Karpas-422 (cell line): ENCODE data around the gene TMEM100. TPM values are rescaled to one million over a fixed set of nuclear protein-coding genes. Genes with fewer than 3 reads are reported as not detected.

Source experiments
- DNase-seq: peaks from one replicate; pipeline ENCODE4 v3.0.0-alpha.2; 2015
- H2AFZ ChIP-seq: fragments of 200-600 bp; sonication (generic); 2 replicates; pipeline ENCODE4 v1.6.1; 2014; ENCODE audit warnings: antibody characterized with exemption, low read length, mixed read lengths
- H3K27ac ChIP-seq: fragments of 200-600 bp; sonication (generic); 2 replicates; pipeline ENCODE4 v1.5.1; 2014; ENCODE audit warnings: mild to moderate bottlenecking, low read length, moderate library complexity
- H3K27me3 ChIP-seq: fragments of 200-600 bp; sonication (generic); 2 replicates; pipeline ENCODE4 v1.6.1; 2014; ENCODE audit warnings: low read length, mixed read lengths
- H3K36me3 ChIP-seq: fragments of 200-600 bp; sonication (generic); 2 replicates; pipeline ENCODE4 v1.6.1; 2014; ENCODE audit warnings: low read length, mixed read lengths; ENCODE audit not compliant: insufficient read depth
- H3K4me1 ChIP-seq: fragments of 200-600 bp; sonication (generic); 2 replicates; pipeline ENCODE4 v1.6.1; 2014; ENCODE audit warnings: mild to moderate bottlenecking, low read length, mixed read lengths
- H3K4me2 ChIP-seq: fragments of 200-600 bp; sonication (generic); 2 replicates; pipeline ENCODE4 v1.6.1; 2014; ENCODE audit warnings: low read length, low read depth, mild to moderate bottlenecking; ENCODE audit not compliant: poor library complexity, severe bottlenecking
- H3K4me3 ChIP-seq: fragments of 200-600 bp; sonication (generic); 2 replicates; pipeline ENCODE4 v1.5.1; 2014; ENCODE audit warnings: mild to moderate bottlenecking, antibody characterized with exemption, low read length, mixed read lengths
- H3K79me2 ChIP-seq: fragments of 200-600 bp; sonication (generic); 2 replicates; pipeline ENCODE4 v1.6.1; 2014; ENCODE audit warnings: mild to moderate bottlenecking, low read length, mixed read lengths
- H3K9ac ChIP-seq: fragments of 200-600 bp; sonication (generic); 2 replicates; pipeline ENCODE4 v1.6.0; 2014; ENCODE audit warnings: low read length
- H3K9me2 ChIP-seq: fragments of 200-600 bp; sonication (generic), shearing (Covaris generic); replicated peaks from 2 replicates; pipeline ENCODE4 v1.6.0; 2014; ENCODE audit warnings: mild to moderate bottlenecking, low read length, moderate library complexity; ENCODE audit not compliant: insufficient read depth
- H3K9me3 ChIP-seq: fragments of 300-700, 200-600 bp; sonication (generic); 2 replicates; pipeline ENCODE4 v1.6.1; 2014; ENCODE audit warnings: low read length, mixed read lengths
- H4K20me1 ChIP-seq: fragments of 200-600 bp; sonication (generic); 2 replicates; pipeline ENCODE4 v1.6.1; 2014; ENCODE audit warnings: mild to moderate bottlenecking, antibody characterized with exemption, low read length, low read depth; ENCODE audit not compliant: insufficient read depth
- total RNA-seq: library from RNA; depleted of rRNA; stranded (reverse); fragments of >200 nt; shearing (Covaris generic); gene quantifications from 2 replicates; pipeline ENCODE4 v1.2.3, GENCODE V29; 2014; ENCODE audit warnings: low replicate concordance

The TMEM100 gene
- total RNA-seq, 1 experiment from 2014 or later, result 1.1 TPM

- Histone ChIP-seq H3K27ac (no peak overlapping the region), H2AFZ (no peak overlapping the region)
These were observed 18.1 kb upstream of the TMEM100 start for GRCh38 chr17:55740511-55741355.

GRCh38 chr17:55737976-55738501 lies 15.4 kb upstream of the TMEM100 start:
- Histone ChIP-seq H4K20me1 (no peaks in the 10 kb centered on the region), H3K79me2 (no peaks in the 10 kb centered on the region), H3K9ac (no peak overlapping the region), H3K4me2 (peak overlapping the region; percentile 38), H3K4me3 (no peak overlapping the region), H3K27me3 (no peaks in the 10 kb centered on the region), H3K4me1 (peaks cover 34% of the 10 kb centered on the region), H3K9me3 (no peaks in the 10 kb centered on the region), H3K27ac (no peak overlapping the region), H3K36me3 (no peaks in the 10 kb centered on the region), H3K9me2 (no peaks in the 10 kb centered on the region), H2AFZ (peak overlapping the region; percentile 32; the same call in 1 of the 2 replicates)
- DNase-seq, result no peak

More at GRCh38 chr17:55740511-55741355, 18.1 kb upstream of the TMEM100 start:
- no peaks in the 10 kb centered on the region for H3K27me3 ChIP-seq
- H3K36me3 ChIP-seq, result no peaks in the 10 kb centered on the region
- no peak for DNase-seq
- peaks cover 28% of the 10 kb centered on the region for H3K4me1 ChIP-seq
- H4K20me1 ChIP-seq, result no peaks in the 10 kb centered on the region
- H3K9me2 ChIP-seq, result no peaks in the 10 kb centered on the region
- no peak overlapping the region for H3K4me2 ChIP-seq
- H3K9ac ChIP-seq, result no peak overlapping the region
- H3K4me3 ChIP-seq, result no peak overlapping the region
- no peaks in the 10 kb centered on the region for H3K9me3 ChIP-seq
- H3K79me2 ChIP-seq, result no peaks in the 10 kb centered on the region

GRCh38 chr17:55735731-55736405 lies 13.2 kb upstream of the TMEM100 start:
- no peaks in the 10 kb centered on the region for H4K20me1 ChIP-seq
- no peaks in the 10 kb centered on the region for H3K79me2 ChIP-seq
- H3K4me3 ChIP-seq, result no peak overlapping the region
- H3K9me2 ChIP-seq, result no peaks in the 10 kb centered on the region
- H3K4me1 ChIP-seq, result peaks cover 20% of the 10 kb centered on the region
- no peak overlapping the region for H3K9ac ChIP-seq
- no peak overlapping the region for H3K27ac ChIP-seq
- no peaks in the 10 kb centered on the region for H3K27me3 ChIP-seq
- H3K9me3 ChIP-seq, result no peaks in the 10 kb centered on the region
- H3K36me3 ChIP-seq, result no peaks in the 10 kb centered on the region
- H3K4me2 ChIP-seq, result no peak overlapping the region
- DNase-seq, result peak; percentile 79
- H2AFZ ChIP-seq, result no peak overlapping the region

GRCh38 chr17:55734128-55734781 lies 11.6 kb upstream of the TMEM100 start:
- no peak overlapping the region for H3K4me3 ChIP-seq
- H3K27ac ChIP-seq, result no peak overlapping the region
- H3K4me1 ChIP-seq, result peaks cover 20% of the 10 kb centered on the region
- no peaks in the 10 kb centered on the region for H3K36me3 ChIP-seq
- H3K9me2 ChIP-seq, result no peaks in the 10 kb centered on the region
- DNase-seq, result no peak
- H3K27me3 ChIP-seq, result no peaks in the 10 kb centered on the region
- peak overlapping the region; percentile 30 for H3K4me2 ChIP-seq
- no peaks in the 10 kb centered on the region for H3K9me3 ChIP-seq
- no peaks in the 10 kb centered on the region for H4K20me1 ChIP-seq
- no peak overlapping the region for H2AFZ ChIP-seq
- no peak overlapping the region for H3K9ac ChIP-seq
- H3K79me2 ChIP-seq, result no peaks in the 10 kb centered on the region

- Histone ChIP-seq H3K79me2 (no peaks in the 10 kb centered on the region), H3K27ac (no peak overlapping the region), H4K20me1 (no peaks in the 10 kb centered on the region), H3K9me2 (no peaks in the 10 kb centered on the region), H3K27me3 (no peaks in the 10 kb centered on the region), H3K4me2 (no peak overlapping the region), H3K36me3 (no peaks in the 10 kb centered on the region), H3K9ac (no peak overlapping the region), H3K9me3 (no peaks in the 10 kb centered on the region), H2AFZ (no peak overlapping the region), H3K4me3 (no peak overlapping the region), H3K4me1 (peaks cover 14% of the 10 kb centered on the region)
- DNase-seq, result no peak
These were observed 9.1 kb upstream of the TMEM100 start for GRCh38 chr17:55731586-55732250.

GRCh38 chr17:55730808-55731207 lies 8.1 kb upstream of the TMEM100 start:
- Histone ChIP-seq H3K27me3 (no peaks in the 10 kb centered on the region), H3K27ac (no peak overlapping the region), H3K4me2 (no peak overlapping the region), H3K4me3 (no peak overlapping the region), H3K36me3 (no peaks in the 10 kb centered on the region), H3K9me3 (no peaks in the 10 kb centered on the region), H2AFZ (no peak overlapping the region), H4K20me1 (no peaks in the 10 kb centered on the region), H3K9ac (no peak overlapping the region), H3K9me2 (no peaks in the 10 kb centered on the region), H3K4me1 (peaks cover 14% of the 10 kb centered on the region), H3K79me2 (no peaks in the 10 kb centered on the region)
- DNase-seq, result no peak

- Histone ChIP-seq H3K27ac (no peak overlapping the region), H4K20me1 (no peaks in the 10 kb centered on the region), H3K9ac (no peak overlapping the region), H3K4me1 (peaks cover 18% of the 10 kb centered on the region), H3K79me2 (no peaks in the 10 kb centered on the region), H3K36me3 (no peaks in the 10 kb centered on the region), H3K9me2 (no peaks in the 10 kb centered on the region), H3K4me3 (no peak overlapping the region), H3K27me3 (no peaks in the 10 kb centered on the region), H3K9me3 (no peaks in the 10 kb centered on the region), H3K4me2 (no peak overlapping the region), H2AFZ (no peak overlapping the region)
- no peak for DNase-seq
These were observed 7.7 kb upstream of the TMEM100 start for GRCh38 chr17:55730380-55730779.
